Right renal cortex interstitium (tissue), 3 donors: ENCODE results near the gene NDC80. TPM values are rescaled to one million over a fixed set of nuclear protein-coding genes. Genes with fewer than 3 reads are reported as not detected.

ENCODE experiments used
- DNase-seq, 3 donors: peaks; one replicate each; pipeline ENCODE4 v3.0.0-alpha.2; 2013; ENCODE audit warnings: low read depth in 3 of 3, low spot score in 2 of 3
- polyA plus RNA-seq, 3 donors: library from polyadenylated mRNA; unstranded; fragments of 120-200 nt; gene quantifications; one replicate each; pipeline ENCODE4 v1.2.1, GENCODE V29; 2013; ENCODE audit not compliant: insufficient read length in 3 of 3

Gene NDC80
- polyA plus RNA-seq, 3 donors, result 24.5 to 29.8 (median 27.2) TPM

GRCh38 chr18:2555895-2556294 is 15.5 kb upstream of the NDC80 start:
- no peak for DNase-seq

DNA sequence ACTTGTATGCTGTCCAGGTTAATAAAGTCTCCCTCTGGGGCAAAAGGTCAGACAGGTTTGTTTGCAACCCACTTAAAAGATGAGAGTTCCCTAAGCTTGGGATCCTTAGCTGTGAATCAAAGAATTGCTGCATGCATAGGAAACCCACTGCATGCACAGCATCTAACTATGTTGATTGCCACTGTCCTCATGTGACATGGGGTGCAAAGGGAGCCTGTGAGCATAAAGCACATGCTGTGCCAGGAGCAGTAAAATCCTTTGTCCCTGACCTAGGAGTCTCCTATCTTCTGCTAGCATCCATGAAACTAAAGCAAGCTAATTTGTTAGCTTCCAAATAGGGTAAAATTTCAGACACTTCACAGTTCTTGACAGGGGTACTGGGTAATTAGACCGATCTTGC is 13.8 kb upstream of the NDC80 start:
- no peak for DNase-seq

DNA sequence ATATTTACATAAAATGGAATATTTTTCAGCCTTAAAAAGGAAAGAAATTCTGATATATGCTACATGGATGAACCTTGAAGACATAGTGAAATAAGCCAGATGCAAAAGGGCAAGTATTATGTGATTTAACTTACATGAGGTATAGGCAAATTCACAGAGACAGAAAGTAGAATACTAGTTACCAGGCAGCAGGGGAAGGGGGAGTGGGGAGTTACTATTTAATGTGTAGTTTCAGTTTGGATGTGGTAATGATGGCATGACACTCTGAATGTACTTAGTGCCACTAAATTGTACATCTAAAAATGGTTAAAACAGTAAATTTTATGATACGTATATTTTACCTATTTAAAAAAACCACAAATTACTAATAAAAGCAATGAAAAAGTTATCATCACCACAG is 12.1 kb upstream of the NDC80 start:
- no peak for DNase-seq

- no peak for DNase-seq
Measured at GRCh38 chr18:2564373-2564772, 7.0 kb upstream of the NDC80 start.

GRCh38 chr18:2568129-2568528 is 3.2 kb upstream of the NDC80 start:
- no peak for DNase-seq

- DNase-seq, result no peak
Measured at GRCh38 chr18:2568605-2569004, 2.8 kb upstream of the NDC80 start.

DNA sequence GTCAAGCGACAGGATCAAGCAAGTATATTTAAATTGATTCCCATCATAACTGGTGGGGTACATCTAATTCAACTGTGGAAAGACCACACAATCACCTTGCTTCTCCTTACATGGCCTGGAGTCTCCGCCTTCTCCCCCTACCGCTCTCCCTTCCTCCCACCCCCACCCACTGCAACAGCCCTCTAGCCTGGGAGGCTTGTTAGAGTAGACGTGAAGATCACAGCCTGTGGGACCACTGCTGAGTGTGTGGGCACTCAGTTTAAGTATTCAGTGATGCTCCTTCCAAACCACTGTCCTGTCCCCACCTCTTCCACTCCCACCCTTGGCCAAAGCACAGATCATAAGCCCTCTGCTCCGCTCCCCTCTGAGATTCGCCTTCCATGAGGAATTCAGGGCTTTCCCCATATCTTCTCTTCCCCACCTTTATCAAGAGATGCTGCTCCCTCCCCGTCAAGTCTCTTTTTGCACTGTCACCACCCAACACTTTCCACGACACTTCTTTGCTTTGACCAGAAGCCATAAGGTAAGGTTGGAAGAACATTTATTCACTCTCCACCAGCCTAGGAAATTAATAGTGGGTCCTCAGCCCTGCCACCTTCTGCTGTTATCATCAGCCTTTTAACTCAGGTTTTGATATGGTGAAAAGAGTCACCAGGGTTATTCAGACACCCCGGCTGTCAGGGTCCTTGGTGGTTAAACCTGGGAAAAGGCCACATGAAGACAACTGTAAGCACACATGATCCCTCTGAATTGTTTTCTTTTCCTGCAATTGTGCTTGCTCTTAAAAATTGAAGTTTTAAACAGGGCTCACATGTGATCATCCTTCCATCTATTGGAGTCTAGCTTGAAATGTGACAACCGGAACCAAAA is 1.8 kb upstream of the NDC80 start:
- DNase-seq, result no peak

GRCh38 chr18:2570772-2571199 is 571 bp upstream of the NDC80 start:
- DNase-seq, result no peak

- no peak for DNase-seq
Measured at GRCh38 chr18:2572171-2572569, 813 bp downstream of the NDC80 start.

DNA sequence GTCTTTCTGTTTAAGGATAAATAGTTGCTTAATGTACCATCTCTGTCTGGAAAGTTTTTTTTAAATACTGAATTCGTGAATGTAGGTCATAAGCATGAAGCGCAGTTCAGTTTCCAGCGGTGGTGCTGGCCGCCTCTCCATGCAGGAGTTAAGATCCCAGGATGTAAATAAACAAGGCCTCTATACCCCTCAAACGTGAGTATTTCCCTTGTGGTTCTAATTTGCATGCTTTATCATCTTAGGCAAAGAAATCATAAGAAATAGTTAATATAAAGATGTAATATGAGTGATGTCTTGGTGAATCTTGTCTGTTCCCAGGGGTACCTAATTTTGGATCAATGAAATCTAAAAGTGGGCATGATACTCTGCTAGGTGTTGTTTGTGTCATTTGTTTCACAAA is 1.5 kb downstream of the NDC80 start:
- no peak for DNase-seq

DNA sequence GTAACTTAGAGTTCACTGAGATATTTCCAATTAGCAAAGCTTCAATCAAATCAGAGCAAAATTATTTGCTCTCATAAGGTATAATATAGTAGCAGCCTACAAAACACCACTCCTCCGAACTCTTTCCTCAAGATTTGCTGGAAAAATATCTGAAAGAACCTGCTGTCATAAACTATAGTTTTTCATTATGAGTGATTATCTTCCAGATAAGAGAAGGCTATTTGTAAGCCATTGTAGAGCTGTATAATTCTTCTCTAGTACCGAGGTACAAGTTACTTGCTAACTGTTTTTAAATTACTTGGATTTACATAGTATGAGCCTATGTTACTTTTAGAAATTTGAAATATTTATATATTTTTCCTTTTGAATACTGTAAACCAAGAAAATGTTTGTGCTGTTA is 2.1 kb downstream of the NDC80 start:
- no peak for DNase-seq

- no peak for DNase-seq
Measured at GRCh38 chr18:2587788-2588187, 16.4 kb downstream of the NDC80 start.

DNA sequence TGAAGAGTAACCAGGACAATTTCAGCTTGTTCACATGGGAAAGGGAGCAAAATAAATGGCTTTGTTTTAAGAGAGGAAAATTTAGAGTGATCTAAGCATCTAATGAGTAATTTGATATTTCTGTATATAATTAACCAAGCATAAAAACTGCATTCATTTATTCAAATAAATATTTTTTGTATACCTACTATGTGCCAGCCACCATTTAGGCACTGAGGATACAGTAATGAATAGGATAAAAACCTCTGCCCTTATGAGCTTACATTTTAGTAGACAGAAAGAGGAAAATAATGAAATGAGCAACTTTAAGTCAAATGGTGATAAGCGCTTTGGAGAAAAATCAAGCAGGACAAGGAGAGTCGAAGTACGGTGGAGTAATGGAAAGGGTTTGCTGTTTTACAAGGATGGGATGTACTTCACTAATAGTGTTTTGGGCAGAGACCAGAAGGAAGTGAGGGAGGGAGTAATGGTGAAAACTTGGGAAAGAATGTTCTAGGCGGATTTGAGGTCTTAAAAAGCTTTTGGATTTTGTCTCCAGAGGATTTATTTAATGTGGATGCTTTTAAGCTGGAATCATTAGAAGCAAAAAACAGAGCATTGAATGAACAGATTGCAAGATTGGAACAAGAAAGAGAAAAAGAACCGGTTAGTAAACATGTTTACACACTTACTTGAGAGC is 17.4 kb downstream of the NDC80 start:
- DNase-seq, result no peak

GRCh38 chr18:2589345-2590068 is 18.1 kb downstream of the NDC80 start:
- no peak for DNase-seq

- DNase-seq, result no peak
Measured at GRCh38 chr18:2590303-2590702, 18.9 kb downstream of the NDC80 start.

DNA sequence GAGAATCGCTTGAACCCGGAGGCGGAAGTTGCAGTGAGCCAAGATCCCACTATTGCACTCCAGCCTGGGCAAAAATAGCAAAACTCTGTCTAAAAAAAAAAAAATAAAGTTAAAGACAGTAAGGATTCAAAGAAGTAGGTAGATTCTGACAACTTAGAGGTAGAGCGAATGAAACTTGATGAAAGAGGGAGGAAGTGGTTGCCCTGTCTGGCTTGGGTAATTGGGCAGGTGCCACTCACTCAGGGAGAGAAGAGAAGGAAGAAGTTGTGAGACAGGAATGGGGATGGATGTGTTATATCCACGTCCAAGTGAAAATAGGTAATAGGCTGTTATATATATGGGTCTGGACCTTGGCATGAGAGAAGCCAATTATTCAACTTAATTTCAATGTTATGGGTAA is 26.3 kb downstream of the NDC80 start:
- no peak for DNase-seq

GRCh38 chr18:2602844-2603243 is 31.5 kb downstream of the NDC80 start:
- no peak for DNase-seq

GRCh38 chr18:2606335-2606734 is 35.0 kb downstream of the NDC80 start:
- no peak for DNase-seq

GRCh38 chr18:2609604-2610003 is 38.2 kb downstream of the NDC80 start:
- no peak for DNase-seq

DNA sequence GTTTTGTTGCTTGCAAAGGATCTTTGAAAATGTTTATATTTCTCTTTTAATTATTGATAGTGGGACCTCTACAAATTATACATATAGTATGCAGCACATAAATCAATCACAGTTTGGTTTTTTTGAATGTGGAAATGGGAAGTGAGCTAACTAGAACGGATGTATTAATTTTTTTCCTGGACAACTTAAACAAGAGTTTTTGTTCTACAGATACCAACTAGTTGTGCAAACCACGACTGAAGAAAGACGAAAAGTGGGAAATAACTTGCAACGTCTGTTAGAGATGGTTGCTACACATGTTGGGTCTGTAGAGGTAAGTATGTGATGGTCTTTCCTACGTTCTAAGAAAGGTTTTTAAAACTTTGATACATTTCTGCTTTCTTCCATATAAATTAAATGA is 39.2 kb downstream of the NDC80 start:
- DNase-seq, result no peak

GRCh38 chr18:2612996-2613395 is 41.6 kb downstream of the NDC80 start:
- DNase-seq, result no peak
